Fibroblast of mammary gland (primary cell): ENCODE results near the gene TMEM132C.

Experiments used
- DNase-seq: peaks from one replicate; pipeline ENCODE4 v3.0.0-alpha.2; 2010; ENCODE audit warnings: low read depth
- H3K4me3 ChIP-seq: 2 replicates; pipeline ENCODE4 v1.5.1; 2011; ENCODE audit warnings: low read depth, mild to moderate bottlenecking, low read length, moderate library complexity; ENCODE audit not compliant: control insufficient read depth
- TF ChIP-seq, protein P1 (sequence below): conservative IDR thresholded peaks from 2 replicates; pipeline ENCODE4 v1.5.1; 2011; ENCODE audit warnings: low read depth, low read length, inconsistent platforms; ENCODE audit not compliant: control insufficient read depth, insufficient read depth

The TMEM132C gene

DNA sequence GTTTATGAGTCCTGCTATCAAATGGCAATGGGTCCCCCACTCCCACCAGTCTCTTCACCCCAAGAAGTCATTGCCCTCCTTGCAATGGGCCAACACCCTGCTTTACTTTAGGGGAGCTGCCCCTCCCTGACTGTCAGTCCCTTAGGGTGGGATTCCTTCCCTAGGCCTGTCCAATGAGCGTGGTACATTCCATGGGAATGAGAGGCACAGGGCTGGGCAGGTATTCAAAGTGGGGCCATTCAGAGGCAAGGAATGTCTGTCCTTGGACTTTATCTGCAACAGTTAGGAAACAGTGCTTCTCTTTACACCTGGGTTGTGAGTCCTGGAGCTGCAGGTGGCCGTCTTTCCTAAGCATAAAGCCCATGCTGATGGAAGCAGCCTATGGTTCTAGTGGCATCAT lies 40.8 kb downstream of the TMEM132C start:
- H3K4me3 ChIP-seq, result no peak overlapping the region
- TF ChIP-seq, protein P1, sequence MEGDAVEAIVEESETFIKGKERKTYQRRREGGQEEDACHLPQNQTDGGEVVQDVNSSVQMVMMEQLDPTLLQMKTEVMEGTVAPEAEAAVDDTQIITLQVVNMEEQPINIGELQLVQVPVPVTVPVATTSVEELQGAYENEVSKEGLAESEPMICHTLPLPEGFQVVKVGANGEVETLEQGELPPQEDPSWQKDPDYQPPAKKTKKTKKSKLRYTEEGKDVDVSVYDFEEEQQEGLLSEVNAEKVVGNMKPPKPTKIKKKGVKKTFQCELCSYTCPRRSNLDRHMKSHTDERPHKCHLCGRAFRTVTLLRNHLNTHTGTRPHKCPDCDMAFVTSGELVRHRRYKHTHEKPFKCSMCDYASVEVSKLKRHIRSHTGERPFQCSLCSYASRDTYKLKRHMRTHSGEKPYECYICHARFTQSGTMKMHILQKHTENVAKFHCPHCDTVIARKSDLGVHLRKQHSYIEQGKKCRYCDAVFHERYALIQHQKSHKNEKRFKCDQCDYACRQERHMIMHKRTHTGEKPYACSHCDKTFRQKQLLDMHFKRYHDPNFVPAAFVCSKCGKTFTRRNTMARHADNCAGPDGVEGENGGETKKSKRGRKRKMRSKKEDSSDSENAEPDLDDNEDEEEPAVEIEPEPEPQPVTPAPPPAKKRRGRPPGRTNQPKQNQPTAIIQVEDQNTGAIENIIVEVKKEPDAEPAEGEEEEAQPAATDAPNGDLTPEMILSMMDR, result no peak
- DNase-seq, result no peak

DNA sequence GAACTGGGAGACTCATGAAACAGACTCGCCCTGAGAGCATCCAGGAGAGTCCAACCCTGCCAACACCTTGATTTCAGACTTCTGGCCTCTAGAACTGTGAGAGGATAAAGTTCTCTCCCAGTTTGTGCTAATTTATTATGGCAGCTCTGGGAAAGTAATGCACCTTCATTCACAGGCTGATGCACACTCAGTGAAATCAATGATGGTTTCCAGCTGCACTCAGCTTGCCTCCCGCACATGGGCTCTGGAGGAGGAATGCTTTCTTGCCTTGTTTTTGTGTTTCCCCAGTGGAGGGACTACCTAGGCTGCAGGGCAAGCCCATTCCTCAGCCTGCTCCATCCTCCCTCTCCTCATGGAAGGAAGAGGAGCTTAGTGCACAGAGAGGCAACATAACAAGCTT lies 45.7 kb downstream of the TMEM132C start:
- TF ChIP-seq, protein P1, result no peak
- no peak for DNase-seq
- no peak overlapping the region for H3K4me3 ChIP-seq

DNA sequence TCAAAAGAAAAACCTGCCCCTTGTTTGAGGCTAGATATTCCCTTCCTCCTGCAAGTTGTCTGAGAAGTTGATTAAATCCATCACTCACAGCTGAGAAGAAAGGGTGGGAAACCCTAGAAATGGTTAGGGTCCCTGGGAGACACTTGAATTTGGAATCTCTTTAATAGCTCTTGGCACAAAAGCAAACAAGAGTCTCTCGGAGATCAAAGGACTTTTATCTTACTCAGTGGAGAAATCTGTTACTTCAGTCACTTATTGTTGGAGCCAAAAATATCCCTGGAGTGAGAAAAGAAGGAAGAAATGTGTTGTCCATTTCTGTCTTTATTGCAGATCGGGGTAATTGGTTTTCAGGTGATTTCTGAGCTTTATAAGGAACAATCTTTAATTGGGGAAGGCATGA lies 47.0 kb downstream of the TMEM132C start:
- DNase-seq, result no peak
- TF ChIP-seq, protein P1, result no peak
- H3K4me3 ChIP-seq, result no peak overlapping the region

DNA sequence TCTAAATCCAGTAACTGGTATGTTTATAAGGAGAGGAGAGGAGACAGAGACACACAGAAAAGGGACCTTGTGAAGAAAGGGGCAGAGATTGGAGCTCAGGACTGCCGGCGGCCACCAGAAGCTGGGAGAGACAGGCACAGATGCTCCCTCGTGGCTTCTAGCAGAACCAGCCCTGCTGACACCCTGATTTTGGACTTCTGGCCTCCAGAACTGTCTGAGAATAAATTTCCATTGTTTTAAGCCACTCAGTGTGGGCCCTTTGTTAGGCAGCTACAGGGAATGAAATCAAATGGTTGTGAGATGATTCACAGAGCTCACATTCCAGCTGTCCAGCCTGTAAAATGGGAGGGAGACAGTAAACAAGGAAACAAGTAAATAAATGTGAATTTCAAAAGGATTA lies 47.6 kb downstream of the TMEM132C start:
- DNase-seq, result no peak
- no peak overlapping the region for H3K4me3 ChIP-seq
- TF ChIP-seq, protein P1, result no peak

DNA sequence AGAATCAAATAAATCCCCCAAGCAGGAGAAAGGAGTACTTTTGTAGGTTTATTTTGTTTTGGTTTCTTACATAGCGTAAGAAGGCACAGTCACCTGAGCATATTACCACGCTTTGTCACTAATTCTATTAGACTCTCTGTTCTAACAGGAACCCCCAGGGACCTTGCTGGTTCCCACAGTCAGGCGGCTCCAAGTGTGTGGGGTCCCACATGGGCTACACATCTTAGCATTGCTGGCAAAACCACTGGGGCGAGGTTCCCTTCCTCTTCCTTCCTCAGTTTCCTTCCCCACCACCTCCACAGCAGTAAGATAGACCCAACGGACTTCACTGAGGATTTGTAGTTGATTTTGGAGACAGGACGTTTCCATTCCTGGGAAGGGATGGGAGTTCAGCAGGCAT lies 49.1 kb downstream of the TMEM132C start:
- H3K4me3 ChIP-seq, result no peak overlapping the region
- no peak for DNase-seq
- TF ChIP-seq, protein P1, result no peak

DNA sequence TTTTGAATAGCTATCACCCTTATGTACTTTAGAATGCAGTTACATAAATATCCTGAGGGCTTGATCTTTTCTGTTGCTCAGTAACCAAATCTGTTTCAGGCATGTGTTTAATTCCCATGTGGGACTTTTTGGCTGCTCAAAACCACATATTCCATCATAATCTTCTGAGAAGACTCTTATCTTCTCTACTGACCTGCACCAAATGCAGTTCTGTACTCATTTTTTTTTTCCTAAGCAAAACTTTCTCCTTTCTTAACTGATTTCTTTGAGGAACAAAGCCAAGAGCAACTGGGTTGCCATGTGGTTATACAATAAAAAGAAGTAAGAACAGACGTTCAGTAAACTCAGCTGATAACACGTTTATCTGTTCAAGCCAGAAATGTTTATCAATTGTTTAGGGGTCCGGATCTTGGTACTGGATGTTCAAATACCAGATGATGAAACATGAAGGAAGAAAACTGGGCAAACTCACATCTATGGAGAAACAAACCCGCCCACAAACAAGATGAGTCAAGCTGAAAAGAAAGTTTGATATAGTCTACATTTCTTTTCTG lies 50.1 kb downstream of the TMEM132C start:
- H3K4me3 ChIP-seq, result no peak overlapping the region
- TF ChIP-seq, protein P1, result no peak
- DNase-seq, result peak; percentile 11

DNA sequence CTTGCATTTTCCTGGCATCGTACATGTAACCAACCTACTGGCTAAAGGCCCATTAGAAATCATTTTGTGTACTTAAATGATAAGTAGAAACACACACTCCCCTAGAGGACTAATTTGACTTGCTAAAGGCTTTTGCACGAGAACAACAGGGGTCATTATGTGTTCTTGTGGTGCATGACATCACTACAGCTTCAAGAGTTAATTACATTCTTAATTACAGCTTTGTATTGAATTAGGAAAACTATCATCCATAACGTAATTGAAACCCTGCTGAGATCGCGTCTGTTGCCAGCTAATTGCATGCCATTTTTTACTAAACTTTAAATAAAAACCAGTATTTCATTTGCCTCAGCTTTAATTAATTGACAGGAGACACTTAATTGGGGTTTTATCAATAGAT lies 51.4 kb downstream of the TMEM132C start:
- no peak overlapping the region for H3K4me3 ChIP-seq
- DNase-seq, result no peak
- TF ChIP-seq, protein P1, result no peak
